GM23338 (cell line): ENCODE measurements around the gene KMT2E. TPM values are rescaled to one million over a fixed set of nuclear protein-coding genes. Genes with fewer than 3 reads are reported as not detected.

Experiments
- ATAC-seq: fragments of 200-7000 bp; cut with Tn5 transposase; 3 replicates; pipeline ENCODE4 v1.9.1; 2020
- DNase-seq: peaks from one replicate; pipeline ENCODE4 v3.0.0-alpha.2; 2015; ENCODE audit warnings: low spot score
- H2AFZ ChIP-seq: fragments of 200-600 bp; sonication (generic); 2 replicates; pipeline ENCODE4 v1.8.0; 2016; ENCODE audit warnings: antibody characterized with exemption, mild to moderate bottlenecking, moderate library complexity
- H3F3A ChIP-seq: fragments of 200-600 bp; sonication (generic); replicated peaks from 2 replicates; pipeline ENCODE4 v1.8.0; 2017; ENCODE audit warnings: antibody characterized with exemption, mixed run types, low read depth
- H3K27ac ChIP-seq: fragments of 200-600 bp; sonication (generic); 2 replicates; pipeline ENCODE4 v1.6.1; 2016; ENCODE audit warnings: low read depth
- H3K27me3 ChIP-seq: fragments of 200-600 bp; sonication (generic); 2 replicates; pipeline ENCODE4 v1.8.0; 2016; ENCODE audit warnings: mild to moderate bottlenecking, mixed run types, moderate library complexity; ENCODE audit not compliant: insufficient read depth
- H3K36me3 ChIP-seq: fragments of 200-600 bp; sonication (generic); 2 replicates; pipeline ENCODE4 v1.8.0; 2016; ENCODE audit warnings: mild to moderate bottlenecking; ENCODE audit not compliant: insufficient read depth
- H3K4me1 ChIP-seq: fragments of 200-600 bp; sonication (generic); 2 replicates; pipeline ENCODE4 v1.8.0; 2016; ENCODE audit warnings: mild to moderate bottlenecking, moderate library complexity; ENCODE audit not compliant: insufficient read depth
- H3K4me2 ChIP-seq: fragments of 200-600 bp; sonication (generic); 2 replicates; pipeline ENCODE4 v1.7.1; 2017; ENCODE audit warnings: mixed run types
- H3K4me3 ChIP-seq: fragments of 200-600 bp; sonication (generic); 2 replicates; pipeline ENCODE4 v1.6.1; 2016; ENCODE audit warnings: mixed run types
- H3K79me2 ChIP-seq: fragments of 200-600 bp; sonication (generic); replicated peaks from 2 replicates; pipeline ENCODE4 v1.8.0; 2017; ENCODE audit warnings: mild to moderate bottlenecking; ENCODE audit not compliant: insufficient read depth
- H3K9me2 ChIP-seq: fragments of 200-600 bp; sonication (generic); 2 replicates; pipeline ENCODE4 v1.8.0; 2017; ENCODE audit not compliant: insufficient read depth
- H4K20me1 ChIP-seq: fragments of 200-600 bp; sonication (generic); replicated peaks from 2 replicates; pipeline ENCODE4 v1.8.0; 2017; ENCODE audit warnings: mild to moderate bottlenecking; ENCODE audit not compliant: insufficient read depth
- H3K27ac Mint-ChIP-seq: 2 replicates; pipeline ENCODE4 v1.8.0; 2020; ENCODE audit warnings: inconsistent platforms, mild to moderate bottlenecking, moderate library complexity, mixed read lengths
- H3K27me3 Mint-ChIP-seq: 3 replicates; pipeline ENCODE4 v1.8.0; 2022; ENCODE audit warnings: low read depth, mild to moderate bottlenecking, moderate library complexity, mixed read lengths, inconsistent platforms; ENCODE audit not compliant: insufficient read depth, poor library complexity
- H3K36me3 Mint-ChIP-seq: 3 replicates; pipeline ENCODE4 v1.8.0; 2021; ENCODE audit warnings: low read depth, mild to moderate bottlenecking, inconsistent platforms, moderate library complexity, mixed read lengths
- H3K4me1 Mint-ChIP-seq: 3 replicates; pipeline ENCODE4 v1.8.0; 2020; ENCODE audit warnings: mild to moderate bottlenecking, inconsistent platforms, mixed read lengths
- H3K4me3 Mint-ChIP-seq: 3 replicates; pipeline ENCODE4 v1.8.0; 2021; ENCODE audit warnings: moderate library complexity, mild to moderate bottlenecking, inconsistent platforms, mixed read lengths
- H3K9me3 Mint-ChIP-seq: 3 replicates; pipeline ENCODE4 v1.8.0; 2020; ENCODE audit warnings: moderate library complexity, mild to moderate bottlenecking, inconsistent platforms, mixed read lengths
- CTCF ChIP-seq, 2 experiments: fragments of 200-600 bp in 1 of 2; sonication (generic) in 1 of 2; conservative IDR thresholded peaks; 2 replicates each; pipeline versions ENCODE4 v1.5.1 to v1.6.1; 2016 to 2017; ENCODE audit warnings: antibody characterized with exemption in 2 of 2, low read depth in 2 of 2, mild to moderate bottlenecking in 2 of 2, moderate library complexity in 1 of 2
- ETS1 ChIP-seq: IDR thresholded peaks from 2 replicates; pipeline ENCODE4 v1.6.1; 2016; ENCODE audit warnings: antibody characterized with exemption
- EZH2 ChIP-seq: fragments of 200-600 bp; sonication (generic); IDR thresholded peaks from one replicate; pipeline ENCODE4 v1.8.0; 2017; ENCODE audit warnings: antibody characterized with exemption, mild to moderate bottlenecking, low read depth; ENCODE audit not compliant: unreplicated experiment
- JUNB ChIP-seq: IDR thresholded peaks from one replicate; pipeline ENCODE4 v1.6.1; 2016; ENCODE audit warnings: antibody characterized with exemption; ENCODE audit not compliant: unreplicated experiment
- POLR2AphosphoS5 ChIP-seq: IDR thresholded peaks from 2 replicates; pipeline ENCODE4 v1.6.1; 2016; ENCODE audit warnings: antibody characterized with exemption, low read depth
- ZNF114 ChIP-seq: fragments of 250-450 bp; sonication (Bioruptor Pico); IDR thresholded peaks from 2 replicates; pipeline ENCODE4 v1.5.0; 2020; ENCODE audit warnings: mild to moderate bottlenecking, moderate library complexity
- ZNF331 ChIP-seq: fragments of 250-450 bp; sonication (Bioruptor Pico); IDR thresholded peaks from 2 replicates; pipeline ENCODE4 v1.5.0; 2020; ENCODE audit warnings: low read depth, mild to moderate bottlenecking, moderate library complexity
- ZNF462 ChIP-seq: fragments of 250-450 bp; sonication (Bioruptor Pico); IDR thresholded peaks from 2 replicates; pipeline ENCODE4 v1.5.0; 2020; ENCODE audit warnings: mild to moderate bottlenecking, moderate library complexity
- polyA plus RNA-seq: library from polyadenylated mRNA; unstranded; fragments of >200 nt; fragmentation: Nextera tagmentation; extraction: Ambion mirVana; gene quantifications from 2 replicates; pipeline ENCODE4 v1.2.1, GENCODE V29; 2016
- total RNA-seq: library from RNA; depleted of rRNA; stranded (reverse); fragments of >200 nt; shearing (Covaris generic); gene quantifications from 2 replicates; pipeline ENCODE4 v1.2.3, GENCODE V29; 2014

Gene KMT2E
- total and polyA plus RNA-seq, 2 experiments from 2014 or later: 50.2 to 70.9 TPM

GRCh38 chr7:105084581-105084980 is 70.6 kb downstream of the KMT2E start (continued):
- no peak for TF ChIP-seq ZNF462 (CRISPR knock-in tag)
- TF ChIP-seq POLR2AphosphoS5: no peak
- TF ChIP-seq ZNF114 (CRISPR knock-in tag): no peak

DNA sequence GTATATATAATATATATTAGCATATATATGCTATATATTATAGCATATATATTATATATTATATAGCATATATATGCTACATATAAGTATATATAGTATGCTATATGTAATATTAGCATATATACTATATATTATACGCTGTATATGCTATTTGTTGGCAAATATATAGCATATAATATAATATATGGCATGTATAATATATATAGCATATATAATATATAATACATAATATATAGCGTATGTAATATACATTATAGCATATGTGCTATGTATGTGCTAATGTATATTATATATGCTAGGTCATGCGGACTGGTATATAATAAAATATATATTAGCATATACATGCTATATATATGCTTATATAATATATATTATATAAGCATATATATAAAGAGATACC is 72.8 kb downstream of the KMT2E start:
- peaks cover 20% of the 10 kb centered on the region for H3K36me3 ChIP-seq
- H3K27me3 Mint-ChIP-seq: peaks cover 2% of the 10 kb centered on the region
- H3F3A ChIP-seq: 0 out of 2 replicates have a peak, but pooled peaks cover 3% of the 10 kb centered on the region
- no peaks in the 10 kb centered on the region for H3K9me2 ChIP-seq
- peaks cover 7% of the 10 kb centered on the region for H4K20me1 ChIP-seq
- DNase-seq: no peak
- no peak overlapping the region for H3K27ac Mint-ChIP-seq
- H3K4me2 ChIP-seq: no peak overlapping the region
- no peaks in the 10 kb centered on the region; the same call in 1 of the 2 replicates for H3K79me2 ChIP-seq
- peaks cover 43% of the 10 kb centered on the region for H3K36me3 Mint-ChIP-seq
- no peaks in the 10 kb centered on the region for H3K4me1 Mint-ChIP-seq
- H3K4me1 ChIP-seq: no peaks in the 10 kb centered on the region
- H3K27ac ChIP-seq: no peak overlapping the region
- no peaks in the 10 kb centered on the region for H3K9me3 Mint-ChIP-seq
- ATAC-seq: no peak
- H3K4me3 Mint-ChIP-seq: no peak overlapping the region
- H2AFZ ChIP-seq: no peak overlapping the region
- no peak overlapping the region for H3K4me3 ChIP-seq
- H3K27me3 ChIP-seq: no peaks in the 10 kb centered on the region
- no peak for TF ChIP-seq ZNF331 (CRISPR knock-in tag)
- TF ChIP-seq JUNB: no peak
- no peak for TF ChIP-seq CTCF (conservative IDR thresholded peaks at IDR 0.05; ENCODE audit: low read depth in 2 of 2)
- no peak for TF ChIP-seq ETS1
- no peak for TF ChIP-seq EZH2
- TF ChIP-seq ZNF114 (CRISPR knock-in tag): no peak
- TF ChIP-seq POLR2AphosphoS5: no peak
